ENCODE measurements around the gene TNNI2. TPM values are rescaled to one million over a fixed set of nuclear protein-coding genes. Genes with fewer than 3 reads are reported as not detected.
A peak's percentile ranks its signal among the peaks of the same experiment; 100 is the strongest.

TNNI2 gene
- total RNA-seq, 2 donors from 2014 or later, result not detected

DNA sequence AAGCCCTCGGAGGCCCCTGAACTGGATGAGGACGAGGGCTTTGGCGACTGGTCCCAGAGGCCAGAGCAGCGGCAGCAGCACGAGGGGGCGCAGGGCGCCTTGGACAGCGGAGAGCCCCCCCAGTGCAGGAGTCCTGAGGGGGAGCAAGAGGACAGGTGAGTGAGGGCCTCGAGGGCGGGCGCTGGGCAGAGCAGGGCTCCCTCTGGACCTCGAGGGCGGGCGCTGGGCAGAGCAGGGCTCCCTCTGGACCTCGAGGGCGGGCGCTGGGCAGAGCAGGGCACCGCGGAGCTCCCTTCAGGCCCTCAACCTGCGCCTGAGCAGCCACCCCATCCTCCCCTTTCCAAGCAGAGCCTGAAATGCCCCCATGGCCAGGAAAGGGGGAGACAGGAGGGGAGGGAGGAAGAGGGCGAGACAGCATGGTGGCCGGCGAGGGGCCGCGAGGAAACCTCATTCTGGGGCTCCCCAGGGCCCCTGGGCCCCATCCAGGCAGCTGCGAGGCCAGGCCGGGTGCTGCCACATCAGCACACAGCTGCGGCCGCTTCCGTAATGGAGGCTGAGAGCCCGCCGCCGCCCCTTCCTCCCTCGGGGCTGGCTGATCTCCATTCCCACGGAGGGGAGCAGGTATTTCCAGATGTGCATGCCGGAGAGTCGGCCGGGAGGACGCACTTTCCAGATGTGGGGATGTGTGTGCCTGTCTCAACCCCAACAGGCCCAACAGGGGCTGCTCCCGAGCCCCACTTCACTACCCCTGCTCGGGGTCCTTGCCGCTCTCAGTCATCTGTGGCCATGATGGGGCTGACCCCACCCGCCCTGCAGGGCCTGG, 42.9 kb downstream of the TNNI2 start:
- Histone ChIP-seq H3K9me3 (ENCODE audit: control insufficient read depth, low read length) (no peaks in the 10 kb centered on the region), H3K9ac (ENCODE audit: extremely low read depth, low read length, poor library complexity, severe bottlenecking) (no peak overlapping the region), H3K4me1 (ENCODE audit: control insufficient read depth, insufficient read depth, low read length) (no peaks in the 10 kb centered on the region), H3K36me3 (ENCODE audit: control insufficient read depth, insufficient read depth, low read length) (no peaks in the 10 kb centered on the region), H3K27ac (ENCODE audit: low read depth, low read length) (no peak overlapping the region), H3K4me3 (ENCODE audit: low read length) (no peak overlapping the region), H3K27me3 (ENCODE audit: control insufficient read depth, insufficient read depth, low read length, poor library complexity, severe bottlenecking) (peaks cover 13% of the 10 kb centered on the region)
- H3K36me3 Mint-ChIP-seq (ENCODE audit: low read depth), result no peaks in the 10 kb centered on the region
- H3K27ac Mint-ChIP-seq, result no peak overlapping the region
- no peaks in the 10 kb centered on the region for H3K4me1 Mint-ChIP-seq
- no peak overlapping the region for H3K4me3 Mint-ChIP-seq
- TF ChIP-seq, protein P1, sequence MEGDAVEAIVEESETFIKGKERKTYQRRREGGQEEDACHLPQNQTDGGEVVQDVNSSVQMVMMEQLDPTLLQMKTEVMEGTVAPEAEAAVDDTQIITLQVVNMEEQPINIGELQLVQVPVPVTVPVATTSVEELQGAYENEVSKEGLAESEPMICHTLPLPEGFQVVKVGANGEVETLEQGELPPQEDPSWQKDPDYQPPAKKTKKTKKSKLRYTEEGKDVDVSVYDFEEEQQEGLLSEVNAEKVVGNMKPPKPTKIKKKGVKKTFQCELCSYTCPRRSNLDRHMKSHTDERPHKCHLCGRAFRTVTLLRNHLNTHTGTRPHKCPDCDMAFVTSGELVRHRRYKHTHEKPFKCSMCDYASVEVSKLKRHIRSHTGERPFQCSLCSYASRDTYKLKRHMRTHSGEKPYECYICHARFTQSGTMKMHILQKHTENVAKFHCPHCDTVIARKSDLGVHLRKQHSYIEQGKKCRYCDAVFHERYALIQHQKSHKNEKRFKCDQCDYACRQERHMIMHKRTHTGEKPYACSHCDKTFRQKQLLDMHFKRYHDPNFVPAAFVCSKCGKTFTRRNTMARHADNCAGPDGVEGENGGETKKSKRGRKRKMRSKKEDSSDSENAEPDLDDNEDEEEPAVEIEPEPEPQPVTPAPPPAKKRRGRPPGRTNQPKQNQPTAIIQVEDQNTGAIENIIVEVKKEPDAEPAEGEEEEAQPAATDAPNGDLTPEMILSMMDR (conservative IDR thresholded peaks at IDR 0.05), result no peak
- no peak for DNase-seq
- no peaks in the 10 kb centered on the region for H3K9me3 Mint-ChIP-seq
- 88 to 91% methylated on average over 17 to 43 of the region's 43 CpGs for WGBS, 2 experiments (ENCODE audit: insufficient coverage in 1 of 2, insufficient read length in 1 of 2)
- H3K27me3 Mint-ChIP-seq (ENCODE audit: insufficient read depth), result no peaks in the 10 kb centered on the region

DNA sequence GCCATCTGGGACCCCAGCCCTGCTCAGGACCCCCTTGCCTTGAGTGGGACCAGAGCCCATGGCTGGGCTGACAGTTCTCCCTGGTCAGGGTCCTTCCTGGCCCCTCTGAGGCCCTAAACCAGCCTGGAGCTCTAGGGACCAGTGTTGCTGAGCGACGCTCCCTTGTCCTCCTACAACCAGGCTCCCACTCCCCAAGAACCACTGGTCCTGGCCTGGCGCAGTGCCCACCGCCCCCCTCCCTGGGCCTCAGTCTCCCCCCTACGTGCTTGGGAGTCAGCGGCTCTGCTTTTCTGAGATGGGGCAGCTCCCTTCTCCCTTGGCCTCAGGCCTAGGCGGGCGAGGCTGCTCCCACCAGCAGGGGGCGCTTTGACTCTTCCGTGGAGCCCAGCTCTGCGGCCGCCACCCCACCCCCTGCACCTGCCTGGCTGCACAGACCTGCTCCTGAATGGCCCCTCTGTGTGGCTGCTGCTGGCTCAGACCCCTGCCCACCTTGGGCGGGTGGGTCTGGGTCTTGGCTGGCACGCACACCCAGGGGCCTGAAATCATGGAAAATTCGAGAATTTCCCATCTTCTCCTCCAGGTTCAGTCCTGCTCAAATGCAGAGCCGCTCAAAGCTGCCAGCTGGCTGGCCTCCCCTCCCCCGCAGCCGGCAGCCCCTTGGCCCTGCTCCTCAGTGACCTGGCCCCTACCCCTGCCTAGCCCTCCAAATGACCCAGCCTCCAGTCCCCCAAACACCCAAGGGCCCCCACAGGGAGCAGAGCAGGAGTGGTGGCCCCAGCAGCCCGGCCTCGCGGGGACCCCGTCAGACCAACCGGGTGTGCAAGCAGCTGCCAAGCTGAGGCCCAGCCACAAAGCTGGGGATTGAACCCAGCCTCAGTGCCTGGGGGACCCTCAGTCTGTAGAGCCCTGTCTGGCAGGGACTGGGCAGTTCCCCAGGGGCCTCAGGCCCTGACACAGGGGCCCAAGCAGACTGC, 43.8 kb downstream of the TNNI2 start:
- H3K36me3 Mint-ChIP-seq (ENCODE audit: low read depth), result no peaks in the 10 kb centered on the region
- peak; percentile 96 for DNase-seq

More for the DNA sequence above, 43.8 kb downstream of the TNNI2 start:
- WGBS, 2 experiments (ENCODE audit: insufficient coverage in 1 of 2, insufficient read length in 1 of 2), result 43 to 66% methylated on average over 7 to 23 of the region's 23 CpGs
- H3K9ac ChIP-seq (ENCODE audit: extremely low read depth, low read length, poor library complexity, severe bottlenecking), result no peak overlapping the region
- H3K4me3 ChIP-seq (ENCODE audit: low read length), result no peak overlapping the region
- no peaks in the 10 kb centered on the region for H3K9me3 Mint-ChIP-seq
- H3K27ac Mint-ChIP-seq, result no peak overlapping the region
- H3K27me3 ChIP-seq (ENCODE audit: control insufficient read depth, insufficient read depth, low read length, poor library complexity, severe bottlenecking), result peaks cover 13% of the 10 kb centered on the region
- no peaks in the 10 kb centered on the region for H3K4me1 Mint-ChIP-seq
- no peaks in the 10 kb centered on the region for H3K4me1 ChIP-seq (ENCODE audit: control insufficient read depth, insufficient read depth, low read length)
- H3K36me3 ChIP-seq (ENCODE audit: control insufficient read depth, insufficient read depth, low read length), result no peaks in the 10 kb centered on the region
- TF ChIP-seq, protein P1 (conservative IDR thresholded peaks at IDR 0.05), result peak; percentile 96
- H3K9me3 ChIP-seq (ENCODE audit: control insufficient read depth, low read length), result no peaks in the 10 kb centered on the region
- no peak overlapping the region for H3K4me3 Mint-ChIP-seq
- no peaks in the 10 kb centered on the region for H3K27me3 Mint-ChIP-seq (ENCODE audit: insufficient read depth)
- H3K27ac ChIP-seq (ENCODE audit: low read depth, low read length), result no peak overlapping the region

All from endodermal cell (in vitro differentiated cells).